VCaP (cell line): ENCODE measurements around the gene PTPRE.

Source experiments
- H3K27ac ChIP-seq: fragments of 450-650 bp; 2 replicates; pipeline ENCODE4 v1.5.1; 2017
- CTCF ChIP-seq: fragments of 450-650 bp; conservative IDR thresholded peaks from 2 replicates; pipeline ENCODE4 v1.5.1; 2017; ENCODE audit warnings: mild to moderate bottlenecking, moderate library complexity

PTPRE gene

GRCh38 chr10:127962205-127962604 is 55.3 kb downstream of the PTPRE start:
- no peak for TF ChIP-seq CTCF
- H3K27ac ChIP-seq, result no peak overlapping the region

GRCh38 chr10:127963136-127963535 is 56.2 kb downstream of the PTPRE start:
- no peak overlapping the region for H3K27ac ChIP-seq
- no peak for TF ChIP-seq CTCF

- H3K27ac ChIP-seq, result no peak overlapping the region
- no peak for TF ChIP-seq CTCF
These were observed 57.7 kb downstream of the PTPRE start for GRCh38 chr10:127964621-127965020.

GRCh38 chr10:127966875-127967274 is 60.0 kb downstream of the PTPRE start:
- H3K27ac ChIP-seq, result no peak overlapping the region
- TF ChIP-seq CTCF, result no peak

- no peak for TF ChIP-seq CTCF
- peak overlapping the region; percentile 28 for H3K27ac ChIP-seq
These were observed 61.1 kb downstream of the PTPRE start for GRCh38 chr10:127968027-127968441.

GRCh38 chr10:127968659-127969058 is 61.8 kb downstream of the PTPRE start:
- peak overlapping the region; percentile 28; the same call in 1 of the 2 replicates for H3K27ac ChIP-seq
- TF ChIP-seq CTCF, result no peak

- H3K27ac ChIP-seq, result no peak overlapping the region
- no peak for TF ChIP-seq CTCF
These were observed 64.4 kb downstream of the PTPRE start for GRCh38 chr10:127971101-127971946.
